ENCODE measurements around the gene DEFB121. TPM values are rescaled to one million over a fixed set of nuclear protein-coding genes. Genes with fewer than 3 reads are reported as not detected.
"Not testable (repeated sequence)": the region's sequence is repeated elsewhere in the genome, so short reads cannot be mapped to it uniquely, and the experiment has no call there.

Gene DEFB121
- polyA plus RNA-seq, 4 donors: not detected

DNA sequence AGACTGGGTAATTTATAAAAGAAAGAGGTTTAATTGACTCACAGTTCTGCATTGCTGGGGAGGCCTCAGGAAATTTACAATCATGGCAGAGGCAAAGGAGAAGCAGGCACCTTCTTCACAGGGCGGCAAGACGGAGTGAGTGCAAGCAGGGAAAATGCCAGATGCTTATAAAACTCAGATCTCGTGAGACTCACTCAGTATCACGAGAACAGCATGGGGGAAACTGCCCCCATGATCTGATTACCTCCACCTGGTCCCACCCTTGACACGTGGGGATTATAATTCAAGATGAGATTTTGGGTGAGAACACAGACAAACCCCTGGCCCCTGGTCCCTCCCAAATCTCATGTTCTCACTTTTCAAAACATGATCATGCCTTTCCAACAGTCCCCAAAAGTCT, 41.7 kb downstream of the DEFB121 start:
- DNase-seq (ENCODE audit: low read depth in 4 of 4, low spot score in 3 of 4): not testable (repeated sequence)

DNA sequence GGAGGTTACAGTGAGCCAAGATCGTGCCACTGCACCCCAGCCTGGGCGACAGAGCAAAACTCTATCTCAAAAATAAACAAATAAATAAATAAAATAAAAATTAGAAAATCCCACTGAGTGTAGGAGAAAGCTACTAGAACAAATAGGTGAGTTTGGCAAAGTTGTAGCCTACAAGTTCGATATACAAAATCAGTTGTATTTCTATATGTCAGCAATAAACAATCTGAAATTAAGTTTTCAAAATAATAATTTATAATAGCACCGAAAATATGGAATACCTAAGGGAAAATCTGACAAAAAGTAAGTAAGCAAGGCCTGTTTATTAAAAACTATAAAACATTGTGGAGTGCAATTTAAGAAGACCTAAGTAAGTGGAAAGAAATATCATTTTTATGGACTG, 42.7 kb downstream of the DEFB121 start:
- no peak for DNase-seq (ENCODE audit: low read depth in 4 of 4, low spot score in 3 of 4)

DNA sequence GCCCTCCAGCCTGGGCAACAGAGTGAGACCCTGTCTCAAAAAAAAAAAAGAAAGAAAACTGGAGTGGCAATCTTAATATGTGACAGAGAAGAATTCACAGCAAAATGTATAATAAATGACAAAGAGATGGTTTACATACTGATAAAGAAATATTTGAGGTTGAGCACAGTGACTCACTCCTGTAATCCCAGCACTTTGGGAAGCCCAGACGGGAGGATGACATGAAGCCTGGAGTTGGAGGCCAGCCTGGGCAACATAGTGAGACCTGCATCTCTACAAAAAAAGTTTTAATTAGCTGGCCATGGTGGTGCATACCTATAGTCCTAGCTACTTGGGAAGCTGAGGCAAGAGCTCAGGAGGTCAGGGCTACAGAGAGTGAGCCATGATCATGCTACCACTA, 50.0 kb downstream of the DEFB121 start:
- DNase-seq (ENCODE audit: low read depth in 4 of 4, low spot score in 3 of 4): no peak

Other genes with a start within 250 kb of the DEFB121 start
- gene DEFB115, start 148.6 kb downstream of the DEFB121 start, polyA plus RNA-seq (ENCODE audit: insufficient read length in 4 of 4): not detected
- gene DEFB116, start 97.6 kb downstream of the DEFB121 start, polyA plus RNA-seq (ENCODE audit: insufficient read length in 4 of 4): not detected
- not detected for gene DEFB118, start 37.6 kb downstream of the DEFB121 start, polyA plus RNA-seq (ENCODE audit: insufficient read length in 4 of 4)
- gene DEFB119, start 15.6 kb downstream of the DEFB121 start, polyA plus RNA-seq (ENCODE audit: insufficient read length in 4 of 4): not detected
- not detected for gene DEFB123, start 34.4 kb upstream of the DEFB121 start, polyA plus RNA-seq (ENCODE audit: insufficient read length in 4 of 4)
- gene DEFB124, start 68.9 kb upstream of the DEFB121 start, polyA plus RNA-seq (ENCODE audit: insufficient read length in 4 of 4): under 1 TPM in 1 of 4 donors, not detected in 3; 0.12 TPM
- under 1 TPM; 0.61 to 0.95 (median 0.78) TPM for gene REM1, start 69.1 kb upstream of the DEFB121 start, polyA plus RNA-seq (ENCODE audit: insufficient read length in 4 of 4)
- gene HM13, start 108.2 kb upstream of the DEFB121 start, polyA plus RNA-seq (ENCODE audit: insufficient read length in 4 of 4): 100 to 1,000 TPM; 127 to 152 (median 141) TPM
- 100 to 1,000 TPM; 166 to 231 (median 190) TPM for gene ID1, start 199.1 kb upstream of the DEFB121 start, polyA plus RNA-seq (ENCODE audit: insufficient read length in 4 of 4)
- 1 to 10 TPM; 1.8 to 3.2 (median 2.2) TPM for gene COX4I2, start 231.7 kb upstream of the DEFB121 start, polyA plus RNA-seq (ENCODE audit: insufficient read length in 4 of 4)

All from right renal pelvis (tissue), 4 donors.